GM18867 (cell line): ENCODE results near the gene TIAM2.
"Not testable (repeated sequence)": the region's sequence is repeated elsewhere in the genome, so short reads cannot be mapped to it uniquely, and the experiment has no call there.

ENCODE experiments used
- ATAC-seq: cut with Tn5 transposase; IDR thresholded peaks from one replicate; pipeline ENCODE4 v1.9.1; 2021; ENCODE audit warnings: mild to moderate bottlenecking, moderate library complexity; ENCODE audit not compliant: unreplicated experiment

Gene TIAM2

GRCh38 chr6:155221086-155221485 lies 226.0 kb downstream of the TIAM2 start:
- ATAC-seq = no peak

GRCh38 chr6:155222506-155222905 lies 227.4 kb downstream of the TIAM2 start:
- ATAC-seq = no peak

GRCh38 chr6:155223646-155224451 lies 228.7 kb downstream of the TIAM2 start:
- ATAC-seq = peak; percentile 99

- no peak for ATAC-seq
These were observed 229.5 kb downstream of the TIAM2 start for GRCh38 chr6:155224618-155225017.

- ATAC-seq = no peak
These were observed 231.9 kb downstream of the TIAM2 start for GRCh38 chr6:155227046-155227445.

GRCh38 chr6:155228546-155229166 lies 233.5 kb downstream of the TIAM2 start:
- no peak for ATAC-seq

GRCh38 chr6:155230975-155231374 lies 235.9 kb downstream of the TIAM2 start:
- ATAC-seq = not testable (repeated sequence)

GRCh38 chr6:155232848-155233247 lies 237.7 kb downstream of the TIAM2 start:
- ATAC-seq = no peak

GRCh38 chr6:155234167-155234566 lies 239.1 kb downstream of the TIAM2 start:
- no peak for ATAC-seq

- ATAC-seq = no peak
These were observed 239.6 kb downstream of the TIAM2 start for GRCh38 chr6:155234687-155235086.

- no peak for ATAC-seq
These were observed 240.0 kb downstream of the TIAM2 start for GRCh38 chr6:155235087-155235486.

GRCh38 chr6:155237613-155238012 lies 242.5 kb downstream of the TIAM2 start:
- no peak for ATAC-seq

GRCh38 chr6:155240905-155241600 lies 245.9 kb downstream of the TIAM2 start:
- no peak for ATAC-seq

GRCh38 chr6:155241966-155242365 lies 246.9 kb downstream of the TIAM2 start:
- no peak for ATAC-seq

- ATAC-seq = no peak
These were observed 249.3 kb downstream of the TIAM2 start for GRCh38 chr6:155244434-155244833.

GRCh38 chr6:155245193-155245592 lies 250.1 kb downstream of the TIAM2 start:
- ATAC-seq = no peak

- no peak for ATAC-seq
These were observed 250.7 kb downstream of the TIAM2 start for GRCh38 chr6:155245831-155246230.

- no peak for ATAC-seq
These were observed 251.7 kb downstream of the TIAM2 start for GRCh38 chr6:155246825-155247224.

- ATAC-seq = no peak
These were observed 252.5 kb downstream of the TIAM2 start for GRCh38 chr6:155247618-155248007.

- peak; percentile 79 for ATAC-seq
These were observed 253.2 kb downstream of the TIAM2 start for GRCh38 chr6:155248008-155249001.
